Stimulated activated CD4-positive, alpha-beta T cell treated with anti-CD3 and anti-CD28 coated beads, Interleukin-12 subunit alpha, Interleukin-12 subunit beta, amount 100 ng/mL, for 4 hours (primary cell): ENCODE data around the gene TTC34.
"Not testable (repeated sequence)": the region's sequence is repeated elsewhere in the genome, so short reads cannot be mapped to it uniquely, and the experiment has no call there.

Experiments used
- DNase-seq: peaks from one replicate; pipeline ENCODE4 v3.0.0-alpha.2; 2020

TTC34 gene

GRCh38 chr1:2657909-2658308, 143.6 kb downstream of the TTC34 start:
- not testable (repeated sequence) for DNase-seq

- DNase-seq, result not testable (repeated sequence)
These were observed 144.4 kb downstream of the TTC34 start for GRCh38 chr1:2657124-2657523.

GRCh38 chr1:2655598-2656434, 145.7 kb downstream of the TTC34 start:
- not testable (repeated sequence) for DNase-seq

- not testable (repeated sequence) for DNase-seq
These were observed 147.0 kb downstream of the TTC34 start for GRCh38 chr1:2654443-2654948.

GRCh38 chr1:2653741-2654442, 147.6 kb downstream of the TTC34 start:
- DNase-seq, result not testable (repeated sequence)

- DNase-seq, result not testable (repeated sequence)
These were observed 148.4 kb downstream of the TTC34 start for GRCh38 chr1:2652926-2653571.

- DNase-seq, result not testable (repeated sequence)
These were observed 149.2 kb downstream of the TTC34 start for GRCh38 chr1:2652152-2652925.

GRCh38 chr1:2650967-2651645, 150.4 kb downstream of the TTC34 start:
- no peak for DNase-seq

GRCh38 chr1:2646837-2647236, 154.7 kb downstream of the TTC34 start:
- DNase-seq, result no peak

- DNase-seq, result no peak
These were observed 155.7 kb downstream of the TTC34 start for GRCh38 chr1:2645776-2646175.

- DNase-seq, result no peak
These were observed 156.3 kb downstream of the TTC34 start for GRCh38 chr1:2645143-2645542.

- DNase-seq, result no peak
These were observed 156.8 kb downstream of the TTC34 start for GRCh38 chr1:2644591-2645101.

- DNase-seq, result no peak
These were observed 157.3 kb downstream of the TTC34 start for GRCh38 chr1:2644171-2644570.

- DNase-seq, result no peak
These were observed 157.9 kb downstream of the TTC34 start for GRCh38 chr1:2643414-2644077.

GRCh38 chr1:2642560-2643413, 158.7 kb downstream of the TTC34 start:
- DNase-seq, result peak; percentile 91

- no peak for DNase-seq
These were observed 159.3 kb downstream of the TTC34 start for GRCh38 chr1:2642131-2642559.

- no peak for DNase-seq
These were observed 159.9 kb downstream of the TTC34 start for GRCh38 chr1:2641381-2642130.

GRCh38 chr1:2640626-2641025, 160.9 kb downstream of the TTC34 start:
- DNase-seq, result no peak
